B cell (primary cell): ENCODE results near the gene AURKAIP1. TPM values are rescaled to one million over a fixed set of nuclear protein-coding genes. Genes with fewer than 3 reads are reported as not detected.

Source experiments
- ATAC-seq: fragments of 200-7000 bp; cut with Tn5 transposase; one replicate; pipeline ENCODE4 v1.10.0; 2021; ENCODE audit warnings: low read depth, mild to moderate bottlenecking, moderate number of reproducible peaks, moderate library complexity
- CTCF ChIA-PET: fragments of 350-600 bp; sonication (Branson Sonifier 250); formaldehyde crosslinking; loops from one replicate; lab custom pipeline; 2021; ENCODE audit warnings: antibody characterized with exemption, inconsistent platforms; lab: Charles Lee
- POLR2A ChIA-PET: fragments of 350-600 bp; sonication (Branson Sonifier 250); formaldehyde crosslinking; loops from one replicate; lab custom pipeline; 2021; ENCODE audit warnings: antibody characterized with exemption; lab: Charles Lee
- DNase-seq: peaks from one replicate; pipeline ENCODE4 v3.0.0; 2013
- H2AFZ ChIP-seq: 2 replicates; pipeline ENCODE4 v1.6.1; 2012; ENCODE audit warnings: mild to moderate bottlenecking, low read depth, low read length; ENCODE audit not compliant: insufficient read depth, poor library complexity, severe bottlenecking
- H3K27ac ChIP-seq, 2 donors: 1 replicate in 1 of 2; 2 replicates in 1 of 2; pipeline ENCODE4 v1.5.1; 2012 to 2013; ENCODE audit warnings: low read length in 2 of 2, mild to moderate bottlenecking in 2 of 2, moderate library complexity in 1 of 2
- H3K27me3 ChIP-seq, 4 experiments: fragments of 200-600 bp in 1 of 4; sonication (generic) in 1 of 4; replicated peaks in 1 of 4; 1 replicate in 2 of 4; 2 replicates in 2 of 4; pipeline versions ENCODE4 v1.6.1 to v1.7.0; 2013 to 2016; ENCODE audit warnings: low read length in 3 of 4, mild to moderate bottlenecking in 2 of 4, mixed read lengths in 1 of 4, moderate library complexity in 1 of 4; ENCODE audit not compliant: insufficient read depth in 4 of 4, control insufficient read depth in 3 of 4; ENCODE audit errors: control extremely low read depth in 1 of 4
- H3K36me3 ChIP-seq, 2 experiments: replicated peaks in 1 of 2; 1 replicate in 1 of 2; 2 replicates in 1 of 2; pipeline versions ENCODE4 v1.6.1 to v1.7.1; 2013; ENCODE audit warnings: low read length in 1 of 2; ENCODE audit not compliant: insufficient read depth in 2 of 2, control insufficient read depth in 1 of 2; ENCODE audit errors: control extremely low read depth in 1 of 2, extremely low read depth in 1 of 2
- H3K4me1 ChIP-seq, 2 donors: fragments of 200-600 bp in 1 of 2; sonication (generic) in 1 of 2; 1 replicate in 1 of 2; 2 replicates in 1 of 2; pipeline versions ENCODE4 v1.5.1 to v1.6.1; 2013 to 2017; ENCODE audit warnings: low read length in 2 of 2; ENCODE audit not compliant: control insufficient read depth in 2 of 2, insufficient read depth in 2 of 2
- H3K4me2 ChIP-seq: replicated peaks from 2 replicates; pipeline ENCODE3; 2012; ENCODE audit warnings: mild to moderate bottlenecking, low read depth, low read length; ENCODE audit not compliant: poor library complexity, severe bottlenecking
- H3K4me3 ChIP-seq, 5 experiments: fragments of 200-600 bp in 1 of 5; sonication (generic) in 1 of 5; 1 replicate in 3 of 5; 2 replicates in 2 of 5; pipeline versions ENCODE4 v1.5.1 to v1.7.0; 2011 to 2016; ENCODE audit warnings: low read length in 4 of 5, mild to moderate bottlenecking in 4 of 5, low read depth in 2 of 5, control low read depth in 1 of 5, moderate library complexity in 1 of 5; ENCODE audit not compliant: insufficient read depth in 1 of 5; ENCODE audit errors: control extremely low read depth in 1 of 5, extremely low read depth in 1 of 5
- H3K79me2 ChIP-seq: fragments of 200-600 bp; sonication (generic); one replicate; pipeline ENCODE4 v1.6.0; 2016; ENCODE audit warnings: low read length; ENCODE audit not compliant: control insufficient read depth, insufficient read depth
- H3K9ac ChIP-seq: fragments of 200-600 bp; sonication (generic); 2 replicates; pipeline ENCODE4 v1.6.1; 2017; ENCODE audit warnings: mild to moderate bottlenecking, low read length, moderate library complexity
- H3K9me3 ChIP-seq, 3 donors: one replicate each; pipeline versions ENCODE4 v1.6.1 to v1.7.1; 2013; ENCODE audit warnings: low read length in 2 of 3; ENCODE audit not compliant: control insufficient read depth in 2 of 3, insufficient read depth in 1 of 3; ENCODE audit errors: control extremely low read depth in 1 of 3
- H4K20me1 ChIP-seq: 2 replicates; pipeline ENCODE4 v1.6.0; 2012; ENCODE audit warnings: mild to moderate bottlenecking, low read length; ENCODE audit not compliant: insufficient read depth, control insufficient read depth, poor library complexity, severe bottlenecking
- H3K27ac Mint-ChIP-seq: one replicate; pipeline ENCODE4 v1.8.0; 2021; ENCODE audit warnings: mixed read lengths
- H3K27me3 Mint-ChIP-seq: one replicate; pipeline ENCODE4 v1.8.0; 2021; ENCODE audit warnings: mixed read lengths
- H3K4me1 Mint-ChIP-seq: one replicate; pipeline ENCODE4 v1.8.0; 2021; ENCODE audit warnings: mixed read lengths
- H3K4me3 Mint-ChIP-seq: one replicate; pipeline ENCODE4 v1.8.0; 2021; ENCODE audit warnings: mixed read lengths
- H3K9me3 Mint-ChIP-seq: one replicate; pipeline ENCODE4 v1.8.0; 2022; ENCODE audit warnings: mixed read lengths; ENCODE audit not compliant: insufficient read depth
- CTCF ChIP-seq: fragments of 200-600 bp; IDR thresholded peaks from one replicate; pipeline ENCODE4 v1.8.0; 2022; ENCODE audit warnings: antibody characterized with exemption, mild to moderate bottlenecking
- EZH2 ChIP-seq: IDR thresholded peaks from 2 replicates; pipeline ENCODE4 v1.6.1; 2012; ENCODE audit warnings: borderline replicate concordance, low read depth, mild to moderate bottlenecking, moderate library complexity, low read length; ENCODE audit not compliant: insufficient read depth, poor library complexity, severe bottlenecking
- WGBS: methylation state at CpG from one replicate; pipeline ENCODE4 v1.1.5; 2013; ENCODE audit warnings: missing lambda C conversion rate; ENCODE audit not compliant: insufficient coverage; 5-methylcytosine and 5-hydroxymethylcytosine counted together
- intact Hi-C: fragments of 100-400 bp; cut with micrococcal nuclease; formaldehyde crosslinking; loops from one replicate; pipeline ENCODE4 v1.10.0; 2022
- polyA plus RNA-seq: library from polyadenylated mRNA; depleted of rRNA; stranded (reverse); fragments of >200 nt; gene quantifications from 2 replicates; pipeline ENCODE4 v1.2.3, GENCODE V29; 2012
- total RNA-seq, 2 donors: library from RNA; stranded (reverse); fragments of 120-200 nt in 1 of 2; gene quantifications; 1 replicate in 1 of 2; 2 replicates in 1 of 2; pipeline versions ENCODE4 v1.2.3 to v1.2.4, GENCODE V29; 2013 to 2022

The AURKAIP1 gene
- total and polyA plus RNA-seq, 2 donors (not counting 1 experiment from before 2014, with no cell fraction given) = 61.1 to 61.7 TPM

DNA sequence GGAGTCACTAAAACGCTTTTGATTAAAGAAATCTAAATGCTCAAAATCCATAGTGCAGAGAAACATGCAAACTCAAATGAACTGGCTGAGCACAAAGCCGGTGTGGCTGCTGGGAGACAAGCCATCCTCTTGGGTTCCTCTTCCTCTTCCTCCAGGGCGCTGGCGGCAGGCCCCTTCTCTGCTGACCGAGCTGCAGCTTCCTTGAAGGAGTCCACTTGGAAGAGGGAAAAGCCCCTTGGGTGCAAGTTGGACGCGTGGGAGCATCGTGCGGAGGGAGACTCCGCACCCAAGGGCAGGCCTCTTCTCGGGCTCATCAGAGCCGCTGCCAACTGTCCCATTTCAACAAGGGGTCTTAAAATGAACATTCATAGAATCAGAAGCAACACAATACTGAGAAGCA is 16.2 kb upstream of the AURKAIP1 start:
- Histone ChIP-seq H3K79me2 (peaks cover 57% of the 10 kb centered on the region), H3K4me2 (no peak overlapping the region), H3K4me1 (no peaks in the 10 kb centered on the region), H4K20me1 (peaks cover 58% of the 10 kb centered on the region), H3K27ac (no peak overlapping the region), H2AFZ (no peak overlapping the region), H3K27me3 (no peaks in the 10 kb centered on the region), H3K36me3 (peaks cover 22 to 90% of the 10 kb centered on the region in 2 experiments), H3K9ac (no peak overlapping the region), H3K4me3 (no peak overlapping the region), H3K9me3 (no peaks in the 10 kb centered on the region)
- CTCF ChIA-PET = interaction anchor here (1.0 kb wide), 1 partner anchor 8 kb away, joined by 3 read pairs; the partner anchor contains the start of gene CCNL2
- Mint-ChIP-seq H3K27ac (no peak overlapping the region), H3K9me3 (no peaks in the 10 kb centered on the region), H3K27me3 (no peaks in the 10 kb centered on the region), H3K4me3 (no peak overlapping the region), H3K4me1 (peaks cover 10% of the 10 kb centered on the region)
- intact Hi-C loops = no loop called here
- ATAC-seq (no peak), DNase-seq (no peak)
- TF ChIP-seq EZH2 (no peak), CTCF (no peak)
- POLR2A ChIA-PET = no interaction called here
- WGBS = 96% methylated on average over 11 of the region's 12 CpGs

DNA sequence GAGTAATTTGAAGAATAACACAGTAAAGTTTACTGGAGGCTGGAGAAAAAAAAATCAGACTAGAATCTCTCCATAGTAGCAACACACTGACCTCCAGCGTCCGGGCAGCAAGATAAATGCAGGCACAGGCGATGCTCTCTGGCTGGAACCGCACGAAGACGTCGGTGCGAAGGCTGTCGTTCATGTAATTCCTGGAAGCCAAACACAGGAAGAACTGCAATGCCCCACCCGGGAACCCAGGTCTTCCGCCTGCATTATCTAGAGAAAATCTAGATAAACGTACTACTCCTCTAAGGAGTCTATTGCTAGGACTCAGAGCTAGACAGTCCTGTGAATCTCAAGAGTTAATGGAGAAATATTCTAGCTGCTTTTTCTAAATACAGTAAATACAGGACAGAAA is 15.7 kb upstream of the AURKAIP1 start:
- no peak overlapping the region for H3K27ac ChIP-seq
- H3K4me2 ChIP-seq = no peak overlapping the region
- 95% methylated on average over 9 of the region's 12 CpGs for WGBS
- Mint-ChIP-seq H3K27ac (no peak overlapping the region), H3K27me3 (no peaks in the 10 kb centered on the region), H3K4me3 (no peak overlapping the region), H3K4me1 (peaks cover 10% of the 10 kb centered on the region), H3K9me3 (no peaks in the 10 kb centered on the region)
- no peaks in the 10 kb centered on the region for H3K9me3 ChIP-seq
- peaks cover 52% of the 10 kb centered on the region for H3K79me2 ChIP-seq
- CTCF ChIA-PET = interaction anchor here (1.0 kb wide), 1 partner anchor 8 kb away, joined by 3 read pairs; the partner anchor contains the start of gene CCNL2
- intact Hi-C loops = no loop called here
- peaks cover 23 to 94% of the 10 kb centered on the region in 2 experiments for H3K36me3 ChIP-seq
- POLR2A ChIA-PET = no interaction called here
- H4K20me1 ChIP-seq = peaks cover 62% of the 10 kb centered on the region
- no peaks in the 10 kb centered on the region for H3K4me1 ChIP-seq
- H2AFZ ChIP-seq = no peak overlapping the region
- DNase-seq (no peak), ATAC-seq (no peak)
- H3K27me3 ChIP-seq = no peaks in the 10 kb centered on the region
- H3K4me3 ChIP-seq = no peak overlapping the region
- no peak for TF ChIP-seq EZH2
- no peak for TF ChIP-seq CTCF
- no peak overlapping the region for H3K9ac ChIP-seq
